Measurements from ENCODE around the gene CLSTN1. TPM values are rescaled to one million over a fixed set of nuclear protein-coding genes. Genes with fewer than 3 reads are reported as not detected.

CLSTN1 gene
- total RNA-seq, 1 donor from 2014 or later = 84.8 TPM

GRCh38 chr1:9680091-9680490, 143.7 kb downstream of the CLSTN1 start:
- Mint-ChIP-seq H3K27ac (ENCODE audit: unreplicated experiment) (no peak overlapping the region), H3K9me3 (ENCODE audit: unreplicated experiment) (no peaks in the 10 kb centered on the region), H3K4me1 (ENCODE audit: unreplicated experiment) (peaks cover 3% of the 10 kb centered on the region), H3K4me3 (ENCODE audit: unreplicated experiment) (no peak overlapping the region), H3K36me3 (ENCODE audit: low read depth, unreplicated experiment) (no peaks in the 10 kb centered on the region), H3K27me3 (ENCODE audit: unreplicated experiment) (no peaks in the 10 kb centered on the region)
- no peak for TF ChIP-seq CTCF (IDR thresholded peaks at IDR 0.05; ENCODE audit: unreplicated experiment)
- no peak for DNase-seq (ENCODE audit: low spot score)

Other genes with a start within 250 kb of the CLSTN1 start
- gene TMEM201, start 235.1 kb downstream of the CLSTN1 start, total RNA-seq (ENCODE audit: unreplicated experiment) = 19.1 TPM
- gene PIK3CD, start 172.2 kb downstream of the CLSTN1 start, total RNA-seq (ENCODE audit: unreplicated experiment) = 30.3 TPM
- 106 TPM for gene CTNNBIP1, start 86.3 kb upstream of the CLSTN1 start, total RNA-seq (ENCODE audit: unreplicated experiment)
- gene LZIC, start 119.4 kb upstream of the CLSTN1 start, total RNA-seq (ENCODE audit: unreplicated experiment) = 31.2 TPM
- 15.9 TPM for gene NMNAT1, start 119.5 kb upstream of the CLSTN1 start, total RNA-seq (ENCODE audit: unreplicated experiment)
- gene RBP7, start 173.3 kb upstream of the CLSTN1 start, total RNA-seq (ENCODE audit: unreplicated experiment) = 0.92 TPM
- gene UBE4B, start 209.0 kb upstream of the CLSTN1 start, total RNA-seq (ENCODE audit: unreplicated experiment) = 54.8 TPM

Data from endothelial cell (in vitro differentiated cells).